ENCODE results near the gene PDE11A. TPM values are rescaled to one million over a fixed set of nuclear protein-coding genes. Genes with fewer than 3 reads are reported as not detected.

The PDE11A gene
- polyA plus RNA-seq, 6 donors from 2014 or later = not detected

GRCh38 chr2:177665328-177665727 lies 407.2 kb downstream of the PDE11A start:
- Mint-ChIP-seq H3K4me3 (no peak overlapping the region), H3K36me3 (no peaks in the 10 kb centered on the region), H3K27ac (peak overlapping the region in 1 of 6 donors; percentile 30), H3K27me3 (peaks cover 0 to 6% (median 0%) of the 10 kb centered on the region in 3 donors), H3K9me3 (no peaks in the 10 kb centered on the region), H3K4me1 (no peaks in the 10 kb centered on the region)
- DNase-seq = no peak
- no peak for ATAC-seq (ENCODE audit: low read depth in 2 of 2)

GRCh38 chr2:177662895-177663294 lies 409.7 kb downstream of the PDE11A start:
- Mint-ChIP-seq H3K9me3 (no peaks in the 10 kb centered on the region), H3K36me3 (no peaks in the 10 kb centered on the region), H3K4me1 (no peaks in the 10 kb centered on the region), H3K4me3 (no peak overlapping the region), H3K27ac (no peak overlapping the region), H3K27me3 (peaks cover 0 to 10% (median 0%) of the 10 kb centered on the region in 3 donors)
- ATAC-seq (ENCODE audit: low read depth in 2 of 2) = no peak
- DNase-seq = no peak

DNA sequence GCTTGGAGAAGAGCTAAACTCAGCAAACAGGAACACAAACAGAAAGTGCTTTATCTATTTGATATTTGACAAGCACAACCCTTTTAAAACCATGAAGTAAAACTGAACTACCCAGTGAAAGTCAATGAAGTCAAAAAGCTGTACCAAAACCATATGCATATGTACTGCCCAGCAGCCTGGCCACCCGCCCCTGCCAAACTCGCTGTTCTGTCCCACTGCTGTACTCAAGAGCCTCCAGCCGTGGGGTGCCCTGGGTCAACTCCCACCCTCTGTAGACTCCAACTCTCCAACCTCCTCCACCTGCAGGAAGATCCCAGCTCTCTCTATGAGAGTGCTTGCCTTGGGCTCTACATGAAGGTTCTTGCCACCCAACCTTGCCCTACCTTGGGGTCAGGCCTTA lies 411.8 kb downstream of the PDE11A start:
- Mint-ChIP-seq H3K27ac (no peak overlapping the region), H3K9me3 (no peaks in the 10 kb centered on the region), H3K4me1 (no peaks in the 10 kb centered on the region), H3K36me3 (no peaks in the 10 kb centered on the region), H3K27me3 (peaks cover 5 to 16% (median 9%) of the 10 kb centered on the region in 3 donors), H3K4me3 (no peak overlapping the region)
- DNase-seq (no peak), ATAC-seq (ENCODE audit: low read depth in 2 of 2) (no peak)

- DNase-seq = no peak
- H3K4me1 Mint-ChIP-seq = no peaks in the 10 kb centered on the region
- no peaks in the 10 kb centered on the region for H3K36me3 Mint-ChIP-seq
- ATAC-seq (ENCODE audit: low read depth in 2 of 2) = no peak
- H3K27me3 Mint-ChIP-seq = peaks cover 5 to 16% (median 13%) of the 10 kb centered on the region in 3 donors
- peak overlapping the region in 1 of 6 donors; percentile 9 for H3K27ac Mint-ChIP-seq
- H3K9me3 Mint-ChIP-seq = no peaks in the 10 kb centered on the region
- H3K4me3 Mint-ChIP-seq = no peak overlapping the region
Observed at GRCh38 chr2:177658309-177658708, 414.3 kb downstream of the PDE11A start.

GRCh38 chr2:177651833-177652232 lies 420.7 kb downstream of the PDE11A start:
- Mint-ChIP-seq H3K36me3 (no peaks in the 10 kb centered on the region), H3K4me1 (no peaks in the 10 kb centered on the region), H3K9me3 (peaks cover 0 to 1% (median 0%) of the 10 kb centered on the region in 7 donors), H3K27ac (no peak overlapping the region), H3K27me3 (peaks cover 5 to 21% (median 5%) of the 10 kb centered on the region in 3 donors), H3K4me3 (no peak overlapping the region)
- ATAC-seq (ENCODE audit: low read depth in 2 of 2) = no peak
- no peak for DNase-seq

DNA sequence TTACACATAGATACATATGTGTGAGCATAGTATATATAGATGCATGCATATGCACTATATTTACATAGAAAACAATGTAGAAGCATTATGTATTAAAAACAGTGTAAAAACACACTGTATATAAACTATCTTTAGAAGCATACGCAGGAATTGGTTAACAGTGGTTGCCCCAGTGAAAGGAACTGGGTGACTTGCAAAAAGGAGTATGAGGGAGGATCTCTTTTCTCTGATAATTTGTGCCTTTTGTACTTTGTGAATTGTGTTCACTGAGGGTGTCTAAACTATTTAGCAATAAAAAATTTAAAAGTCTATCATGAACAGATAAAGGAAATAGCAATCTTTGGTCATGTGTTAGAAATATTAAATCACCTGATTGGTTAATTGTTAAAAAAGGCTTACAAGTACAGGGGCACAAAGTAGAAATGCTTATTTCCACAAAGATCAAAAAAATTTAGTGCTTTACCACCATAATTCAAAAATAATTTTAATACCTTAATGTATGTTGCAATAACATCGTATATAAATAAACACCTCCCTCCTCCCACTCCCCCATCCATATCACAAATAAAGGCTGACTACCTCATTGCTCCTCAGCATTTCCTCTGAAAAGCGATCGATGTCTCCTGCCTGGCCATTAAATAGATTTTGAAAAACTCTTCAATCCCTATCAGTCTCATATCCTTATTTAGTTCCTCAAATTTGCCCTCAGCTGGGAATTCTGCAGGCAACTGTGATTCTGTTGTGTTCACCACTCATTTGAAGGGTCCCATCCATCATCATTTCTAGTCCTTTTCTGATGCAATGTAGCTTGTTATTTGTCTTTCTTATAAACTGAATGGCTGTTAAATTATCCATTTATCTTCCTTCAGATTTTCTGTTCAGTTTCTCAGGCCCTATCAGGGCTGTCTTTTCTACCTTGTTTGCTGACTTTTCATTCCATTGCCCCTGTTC lies 422.7 kb downstream of the PDE11A start:
- ATAC-seq (ENCODE audit: low read depth in 2 of 2) = no peak
- peaks cover 0 to 1% (median 0%) of the 10 kb centered on the region in 7 donors for H3K9me3 Mint-ChIP-seq
- H3K4me1 Mint-ChIP-seq = no peaks in the 10 kb centered on the region
- no peaks in the 10 kb centered on the region for H3K36me3 Mint-ChIP-seq
- H3K27me3 Mint-ChIP-seq = peaks cover 0 to 15% (median 1%) of the 10 kb centered on the region in 3 donors
- DNase-seq = no peak
- H3K27ac Mint-ChIP-seq = no peak overlapping the region
- H3K4me3 Mint-ChIP-seq = no peak overlapping the region

DNA sequence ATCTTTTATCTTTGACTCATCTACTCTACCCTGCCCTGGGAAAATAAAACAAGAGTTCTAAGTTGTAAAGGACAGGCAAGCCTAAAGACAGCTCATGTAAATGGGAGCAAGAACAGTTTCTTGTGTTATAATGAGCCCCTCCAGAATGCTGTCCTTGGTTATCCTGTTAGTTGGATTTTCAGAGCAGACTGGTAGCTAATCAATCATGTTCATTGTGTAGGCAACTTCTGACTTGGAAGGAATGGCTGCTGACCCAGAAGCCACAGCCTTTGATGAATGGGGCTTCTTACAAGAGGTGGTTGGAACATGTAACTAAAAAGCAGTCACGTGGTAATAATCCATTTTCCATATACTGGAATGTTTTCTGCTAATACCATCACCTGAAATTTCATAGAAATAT lies 425.8 kb downstream of the PDE11A start:
- DNase-seq (no peak), ATAC-seq (ENCODE audit: low read depth in 2 of 2) (no peak)
- Mint-ChIP-seq H3K9me3 (peaks cover 0 to 4% (median 0%) of the 10 kb centered on the region in 7 donors), H3K4me1 (no peaks in the 10 kb centered on the region), H3K36me3 (no peaks in the 10 kb centered on the region), H3K4me3 (no peak overlapping the region), H3K27me3 (peaks cover 0 to 5% (median 2%) of the 10 kb centered on the region in 3 donors), H3K27ac (no peak overlapping the region)

GRCh38 chr2:177646241-177646640 lies 426.3 kb downstream of the PDE11A start:
- H3K27ac Mint-ChIP-seq = peak overlapping the region in 1 of 6 donors; percentile 36
- H3K27me3 Mint-ChIP-seq = peaks cover 0 to 5% (median 0%) of the 10 kb centered on the region in 3 donors
- H3K4me3 Mint-ChIP-seq = no peak overlapping the region
- DNase-seq (no peak), ATAC-seq (ENCODE audit: low read depth in 2 of 2) (no peak)
- peaks cover 0 to 4% (median 0%) of the 10 kb centered on the region in 7 donors for H3K9me3 Mint-ChIP-seq
- H3K36me3 Mint-ChIP-seq = no peaks in the 10 kb centered on the region
- H3K4me1 Mint-ChIP-seq = no peaks in the 10 kb centered on the region

- H3K9me3 Mint-ChIP-seq = peaks cover 0 to 4% (median 0%) of the 10 kb centered on the region in 7 donors
- no peak overlapping the region for H3K27ac Mint-ChIP-seq
- no peak for ATAC-seq (ENCODE audit: low read depth in 2 of 2)
- peaks cover 0 to 5% (median 0%) of the 10 kb centered on the region in 3 donors for H3K27me3 Mint-ChIP-seq
- no peak for DNase-seq
- no peaks in the 10 kb centered on the region for H3K4me1 Mint-ChIP-seq
- no peaks in the 10 kb centered on the region for H3K36me3 Mint-ChIP-seq
- H3K4me3 Mint-ChIP-seq = no peak overlapping the region
Observed at GRCh38 chr2:177641331-177641730, 431.2 kb downstream of the PDE11A start.

- ATAC-seq (ENCODE audit: low read depth in 2 of 2) (no peak), DNase-seq (no peak)
- Mint-ChIP-seq H3K27ac (no peak overlapping the region), H3K9me3 (peaks cover 0 to 7% (median 2%) of the 10 kb centered on the region in 7 donors), H3K36me3 (no peaks in the 10 kb centered on the region), H3K27me3 (peaks cover 0 to 5% (median 0%) of the 10 kb centered on the region in 3 donors), H3K4me3 (no peak overlapping the region), H3K4me1 (no peaks in the 10 kb centered on the region)
Observed at GRCh38 chr2:177640423-177640822, 432.2 kb downstream of the PDE11A start.

DNA sequence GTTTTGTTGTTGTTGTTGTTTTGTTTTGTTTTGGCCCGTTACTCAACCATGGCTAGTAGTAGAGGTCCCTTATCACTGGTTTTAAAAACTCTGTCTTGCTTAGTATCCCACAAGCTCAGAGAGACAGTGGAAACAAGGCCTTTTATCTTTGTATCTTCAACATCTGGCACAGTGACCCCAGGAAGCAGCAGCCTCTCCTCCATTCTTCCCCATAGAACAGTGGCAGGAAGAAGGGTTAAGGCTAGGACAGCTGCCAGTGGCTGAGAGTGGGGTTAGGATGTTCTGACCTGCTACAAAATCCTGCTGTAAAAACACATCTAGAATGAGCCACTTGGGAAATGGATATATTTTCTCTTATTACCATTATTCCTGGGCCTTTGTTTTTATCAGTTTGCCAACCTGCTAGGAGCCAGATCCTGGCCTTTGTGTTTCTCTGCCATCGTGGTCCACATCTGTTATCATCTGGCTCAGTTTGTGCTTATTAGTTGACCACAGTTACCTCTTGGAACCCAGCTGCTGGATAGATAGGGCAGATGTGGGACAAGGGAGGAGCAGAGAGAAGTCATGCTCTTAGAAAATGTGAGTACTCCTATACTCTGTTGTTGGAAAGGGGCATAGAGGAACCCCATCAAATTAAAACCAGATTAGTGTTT lies 433.2 kb downstream of the PDE11A start:
- Mint-ChIP-seq H3K27ac (peak overlapping the region in 1 of 6 donors; percentile 34), H3K4me1 (peaks cover 0 to 10% (median 6%) of the 10 kb centered on the region in 3 donors), H3K27me3 (no peaks in the 10 kb centered on the region), H3K4me3 (no peak overlapping the region), H3K36me3 (no peaks in the 10 kb centered on the region), H3K9me3 (peaks cover 0 to 8% (median 0%) of the 10 kb centered on the region in 7 donors)
- DNase-seq (no peak), ATAC-seq (ENCODE audit: low read depth in 2 of 2) (no peak)

GRCh38 chr2:177638507-177638906 lies 434.1 kb downstream of the PDE11A start:
- Mint-ChIP-seq H3K27ac (no peak overlapping the region), H3K4me3 (no peak overlapping the region), H3K36me3 (no peaks in the 10 kb centered on the region), H3K4me1 (peaks cover 0 to 16% (median 10%) of the 10 kb centered on the region in 3 donors), H3K9me3 (peaks cover 0 to 8% (median 0%) of the 10 kb centered on the region in 7 donors), H3K27me3 (no peaks in the 10 kb centered on the region)
- DNase-seq = no peak
- ATAC-seq (ENCODE audit: low read depth in 2 of 2) = no peak

- no peak for DNase-seq
- Mint-ChIP-seq H3K9me3 (peaks cover 0 to 8% (median 0%) of the 10 kb centered on the region in 7 donors), H3K27ac (peak overlapping the region in 1 of 6 donors; percentile 41)
Observed at GRCh38 chr2:177636672-177637071, 435.9 kb downstream of the PDE11A start.

More at GRCh38 chr2:177636672-177637071, 435.9 kb downstream of the PDE11A start:
- Mint-ChIP-seq H3K27me3 (no peaks in the 10 kb centered on the region), H3K4me3 (no peak overlapping the region), H3K4me1 (peaks cover 0 to 16% (median 10%) of the 10 kb centered on the region in 3 donors), H3K36me3 (no peaks in the 10 kb centered on the region)
- ATAC-seq (ENCODE audit: low read depth in 2 of 2) = no peak

Data from naive B cell (primary cell).